Activated T-cell treated with anti-CD3 and anti-CD28 coated beads for 1 hour (primary cell): Measurements from ENCODE around the gene CKM.
"Not testable (repeated sequence)": the region's sequence is repeated elsewhere in the genome, so short reads cannot be mapped to it uniquely, and the experiment has no call there.

ENCODE experiments used
- DNase-seq: peaks from one replicate; pipeline ENCODE4 v3.0.0-alpha.2; 2020; ENCODE audit warnings: low read depth

CKM gene

GRCh38 chr19:45320997-45321775 lies 1.5 kb downstream of the CKM start:
- DNase-seq = no peak

- DNase-seq = no peak
Measured at GRCh38 chr19:45315304-45315703, 7.4 kb downstream of the CKM start.

GRCh38 chr19:45314708-45315245 lies 7.9 kb downstream of the CKM start:
- no peak for DNase-seq

- DNase-seq = not testable (repeated sequence)
Measured at GRCh38 chr19:45312285-45312684, 10.4 kb downstream of the CKM start.

- DNase-seq = no peak
Measured at GRCh38 chr19:45311621-45312020, 11.1 kb downstream of the CKM start.

- not testable (repeated sequence) for DNase-seq
Measured at GRCh38 chr19:45309322-45309721, 13.4 kb downstream of the CKM start.

GRCh38 chr19:45307361-45307760 lies 15.3 kb downstream of the CKM start:
- DNase-seq = no peak

- no peak for DNase-seq
Measured at GRCh38 chr19:45306518-45307027, 16.1 kb downstream of the CKM start.

GRCh38 chr19:45306040-45306439 lies 16.6 kb downstream of the CKM start:
- DNase-seq = no peak

GRCh38 chr19:45305421-45305820 lies 17.3 kb downstream of the CKM start:
- DNase-seq = no peak

GRCh38 chr19:45305007-45305406 lies 17.7 kb downstream of the CKM start:
- no peak for DNase-seq

GRCh38 chr19:45304141-45304926 lies 18.3 kb downstream of the CKM start:
- DNase-seq = no peak

GRCh38 chr19:45303269-45304060 lies 19.2 kb downstream of the CKM start:
- DNase-seq = no peak

GRCh38 chr19:45302416-45302815 lies 20.3 kb downstream of the CKM start:
- no peak for DNase-seq

GRCh38 chr19:45299719-45300118 lies 23.0 kb downstream of the CKM start:
- DNase-seq = no peak

- no peak for DNase-seq
Measured at GRCh38 chr19:45298264-45298663, 24.4 kb downstream of the CKM start.

GRCh38 chr19:45297674-45298073 lies 25.0 kb downstream of the CKM start:
- no peak for DNase-seq

- no peak for DNase-seq
Measured at GRCh38 chr19:45296355-45296754, 26.3 kb downstream of the CKM start.

GRCh38 chr19:45295873-45296272 lies 26.8 kb downstream of the CKM start:
- DNase-seq = no peak

GRCh38 chr19:45294291-45295029 lies 28.2 kb downstream of the CKM start:
- no peak for DNase-seq

- no peak for DNase-seq
Measured at GRCh38 chr19:45293682-45294081, 29.0 kb downstream of the CKM start.
